ENCODE data around the gene GLT8D1.
"Not testable (repeated sequence)": the region's sequence is repeated elsewhere in the genome, so short reads cannot be mapped to it uniquely, and the experiment has no call there.

GLT8D1 gene

GRCh38 chr3:52705688-52706686 lies at the start of gene GLT8D1, which contains the start of gene SPCS1:
Gene GLT8D1 (minus strand): TSS chr3:52705791. CDS start chr3:52700460, 5,331 bp downstream.
Gene SPCS1 (plus strand): TSS chr3:52706106. CDS start chr3:52706247, 141 bp downstream.
- DNase-seq: peak; percentile 63

- no peak for DNase-seq
These were observed 48.8 kb upstream of the GLT8D1 start for GRCh38 chr3:52754373-52754772.

- no peak for DNase-seq
These were observed 46.6 kb upstream of the GLT8D1 start for GRCh38 chr3:52752045-52752660.

- no peak for DNase-seq
These were observed 38.1 kb upstream of the GLT8D1 start for GRCh38 chr3:52743721-52744120.

GRCh38 chr3:52743152-52743551 lies 37.6 kb upstream of the GLT8D1 start:
- no peak for DNase-seq

GRCh38 chr3:52742418-52743041 lies 36.9 kb upstream of the GLT8D1 start:
- DNase-seq: no peak

GRCh38 chr3:52739730-52740129 lies 34.1 kb upstream of the GLT8D1 start:
- no peak for DNase-seq

- DNase-seq: no peak
These were observed 27.8 kb upstream of the GLT8D1 start for GRCh38 chr3:52733256-52733891.

GRCh38 chr3:52731590-52731989 lies 26.0 kb upstream of the GLT8D1 start:
- no peak for DNase-seq

GRCh38 chr3:52730681-52731080 lies 25.1 kb upstream of the GLT8D1 start:
- no peak for DNase-seq

- not testable (repeated sequence) for DNase-seq
These were observed 23.2 kb upstream of the GLT8D1 start for GRCh38 chr3:52728753-52729152.

- DNase-seq: no peak
These were observed 18.9 kb upstream of the GLT8D1 start for GRCh38 chr3:52724511-52724910.

GRCh38 chr3:52723935-52724334 lies 18.3 kb upstream of the GLT8D1 start:
- no peak for DNase-seq

- no peak for DNase-seq
These were observed 16.9 kb upstream of the GLT8D1 start for GRCh38 chr3:52722491-52722890.

GRCh38 chr3:52721730-52722008 lies 16.1 kb upstream of the GLT8D1 start:
- no peak for DNase-seq

GRCh38 chr3:52721002-52721729 lies 15.6 kb upstream of the GLT8D1 start:
- DNase-seq: no peak

- DNase-seq: no peak
These were observed 14.0 kb upstream of the GLT8D1 start for GRCh38 chr3:52719618-52720017.

GRCh38 chr3:52715714-52716305 lies 10.2 kb upstream of the GLT8D1 start:
- DNase-seq: no peak

- DNase-seq: no peak
These were observed 9.0 kb upstream of the GLT8D1 start for GRCh38 chr3:52714335-52715302.

- no peak for DNase-seq
These were observed 7.0 kb upstream of the GLT8D1 start for GRCh38 chr3:52712291-52713212.

All from NCI-H1105 (cell line).